SJCRH30 (cell line): ENCODE data around the gene TRAF3IP1. TPM values are rescaled to one million over a fixed set of nuclear protein-coding genes. Genes with fewer than 3 reads are reported as not detected.
"Not testable (repeated sequence)": the region's sequence is repeated elsewhere in the genome, so short reads cannot be mapped to it uniquely, and the experiment has no call there.

ENCODE experiments used
- DNase-seq, 2 experiments: peaks; one replicate each; pipeline ENCODE4 v3.0.0-alpha.2; 2015 to 2020
- H3K27ac ChIP-seq: fragments of 250-450 bp; sonication (Bioruptor Pico); 2 replicates; pipeline ENCODE4 v1.5.1; 2020; ENCODE audit warnings: mild to moderate bottlenecking, moderate library complexity
- H3K27me3 ChIP-seq: fragments of 250-450 bp; sonication (Bioruptor Pico); 2 replicates; pipeline ENCODE4 v1.5.1; 2020; ENCODE audit warnings: mild to moderate bottlenecking, moderate library complexity
- H3K36me3 ChIP-seq: fragments of 250-450 bp; sonication (Bioruptor Pico); 2 replicates; pipeline ENCODE4 v1.5.1; 2020; ENCODE audit warnings: mild to moderate bottlenecking, moderate library complexity
- H3K4me1 ChIP-seq: fragments of 250-450 bp; sonication (Bioruptor Pico); 2 replicates; pipeline ENCODE4 v1.5.1; 2020; ENCODE audit warnings: mild to moderate bottlenecking, moderate library complexity
- H3K4me3 ChIP-seq: fragments of 250-450 bp; sonication (Bioruptor Pico); 2 replicates; pipeline ENCODE4 v1.5.1; 2020; ENCODE audit warnings: mild to moderate bottlenecking, moderate library complexity
- H3K9me3 ChIP-seq: fragments of 250-450 bp; sonication (Bioruptor Pico); replicated peaks from 2 replicates; pipeline ENCODE4 v1.5.1; 2020; ENCODE audit warnings: mild to moderate bottlenecking, moderate library complexity
- total RNA-seq: library from RNA; depleted of rRNA; stranded (reverse); fragments of >200 nt; shearing (Covaris generic); gene quantifications from 2 replicates; pipeline ENCODE4 v1.2.3, GENCODE V29; 2014; rRNA removed

Gene TRAF3IP1
- 10.6 and 11.3 TPM in 2 replicates for total RNA-seq

GRCh38 chr2:238320246-238320647 is at the start of gene TRAF3IP1:
TRAF3IP1 (plus strand) TSS chr2:238320518; CDS start chr2:238320663, 145 bp downstream.
- peak; percentile 95 to 96 for DNase-seq
- Histone ChIP-seq H3K27me3 (no peaks in the 10 kb centered on the region), H3K27ac (peak within 1 kb of the TSS; percentile 54), H3K9me3 (no peaks in the 10 kb centered on the region), H3K4me3 (peak within 1 kb of the TSS; percentile 61), H3K36me3 (no peaks in the 10 kb centered on the region), H3K4me1 (no peaks in the 10 kb centered on the region)

DNA sequence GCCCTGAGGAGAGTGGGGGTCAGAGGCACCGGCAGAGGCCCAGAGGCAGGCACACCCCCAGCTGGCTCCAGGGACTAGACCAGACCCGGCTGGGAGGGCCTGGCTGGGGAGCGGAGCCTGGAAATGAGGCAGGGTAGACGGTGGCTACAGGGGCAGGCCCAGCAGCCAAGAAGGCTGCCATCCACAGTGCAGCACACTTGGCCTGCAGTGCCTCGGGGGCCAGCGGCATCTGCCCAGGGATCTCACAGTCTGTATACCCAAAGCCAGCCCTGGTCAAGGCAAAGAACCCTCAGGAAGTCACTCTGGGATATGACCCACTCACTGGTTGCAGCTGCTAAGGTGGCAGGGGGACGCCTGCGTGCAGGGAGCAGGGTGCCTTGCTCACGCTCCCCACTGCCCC is 49.7 kb upstream of the TRAF3IP1 start:
- Histone ChIP-seq H3K4me1 (no peaks in the 10 kb centered on the region), H3K36me3 (no peaks in the 10 kb centered on the region; the same call in 1 of the 2 replicates)

DNA sequence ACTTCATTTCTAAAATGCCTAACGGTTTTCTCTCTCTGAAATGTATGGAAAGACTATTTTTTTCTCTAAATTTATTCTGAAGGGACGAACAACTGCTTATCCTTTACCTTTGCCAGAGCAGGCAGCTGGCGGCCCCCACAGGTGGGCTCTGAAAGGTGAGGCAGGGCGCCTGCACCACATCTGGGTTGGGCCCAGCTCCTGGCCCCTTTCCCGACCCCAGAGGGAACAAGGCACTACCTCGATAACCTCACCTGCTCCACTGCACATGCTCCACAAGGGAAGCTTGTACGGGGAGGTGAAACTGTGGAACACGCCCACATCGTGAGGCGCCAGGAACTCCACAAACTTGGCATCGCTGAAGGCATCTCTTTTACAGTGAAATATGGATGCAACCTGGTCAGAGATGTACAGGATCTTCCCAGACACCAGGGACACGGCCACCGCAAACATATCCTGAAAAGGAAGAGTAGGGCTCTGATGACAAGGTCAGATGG is 49.2 kb upstream of the TRAF3IP1 start:
- H3K27me3 ChIP-seq: no peaks in the 10 kb centered on the region
- H3K4me1 ChIP-seq: no peaks in the 10 kb centered on the region
- H3K36me3 ChIP-seq: no peaks in the 10 kb centered on the region; the same call in 1 of the 2 replicates
- no peak overlapping the region for H3K4me3 ChIP-seq
- no peak for DNase-seq
- no peak overlapping the region for H3K27ac ChIP-seq
- no peaks in the 10 kb centered on the region for H3K9me3 ChIP-seq

More for the DNA sequence above, 49.7 kb upstream of the TRAF3IP1 start:
- Histone ChIP-seq H3K9me3 (no peaks in the 10 kb centered on the region), H3K27ac (no peak overlapping the region), H3K4me3 (no peak overlapping the region), H3K27me3 (no peaks in the 10 kb centered on the region)
- DNase-seq: no peak

GRCh38 chr2:238271686-238272085 is 48.6 kb upstream of the TRAF3IP1 start:
- not testable (repeated sequence) for H3K36me3 ChIP-seq, H3K27ac ChIP-seq, DNase-seq, H3K9me3 ChIP-seq, H3K4me3 ChIP-seq, H3K27me3 ChIP-seq, H3K4me1 ChIP-seq

DNA sequence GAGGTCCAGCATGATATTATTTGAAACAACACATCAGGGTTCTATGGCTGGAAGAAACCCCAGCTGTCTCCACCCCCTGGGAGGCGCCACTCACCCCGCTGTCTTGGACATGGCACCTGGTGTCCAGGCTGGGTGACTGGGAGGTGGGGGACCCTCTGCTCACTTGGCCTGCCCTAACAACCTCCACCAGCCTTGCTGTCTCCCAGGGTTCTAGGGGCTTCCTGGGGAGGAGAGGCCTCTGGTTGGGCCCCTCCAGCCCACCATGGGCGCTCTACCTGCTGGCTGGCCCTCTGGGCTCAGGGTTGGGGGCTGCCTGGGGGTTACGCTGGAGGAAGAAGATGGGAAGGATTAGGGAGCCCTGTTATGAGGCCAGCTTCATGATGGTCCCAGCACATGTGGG is 48.2 kb upstream of the TRAF3IP1 start:
- Histone ChIP-seq H3K4me1 (no peaks in the 10 kb centered on the region), H3K36me3 (peaks cover 2% of the 10 kb centered on the region; the same call in 1 of the 2 replicates), H3K4me3 (no peak overlapping the region), H3K27me3 (no peaks in the 10 kb centered on the region), H3K27ac (no peak overlapping the region), H3K9me3 (no peaks in the 10 kb centered on the region)
- DNase-seq: no peak

- not testable (repeated sequence) for H3K27me3 ChIP-seq, H3K27ac ChIP-seq, H3K9me3 ChIP-seq, H3K36me3 ChIP-seq, DNase-seq, H3K4me3 ChIP-seq, H3K4me1 ChIP-seq
These were observed 46.9 kb upstream of the TRAF3IP1 start for GRCh38 chr2:238273433-238273832.

DNA sequence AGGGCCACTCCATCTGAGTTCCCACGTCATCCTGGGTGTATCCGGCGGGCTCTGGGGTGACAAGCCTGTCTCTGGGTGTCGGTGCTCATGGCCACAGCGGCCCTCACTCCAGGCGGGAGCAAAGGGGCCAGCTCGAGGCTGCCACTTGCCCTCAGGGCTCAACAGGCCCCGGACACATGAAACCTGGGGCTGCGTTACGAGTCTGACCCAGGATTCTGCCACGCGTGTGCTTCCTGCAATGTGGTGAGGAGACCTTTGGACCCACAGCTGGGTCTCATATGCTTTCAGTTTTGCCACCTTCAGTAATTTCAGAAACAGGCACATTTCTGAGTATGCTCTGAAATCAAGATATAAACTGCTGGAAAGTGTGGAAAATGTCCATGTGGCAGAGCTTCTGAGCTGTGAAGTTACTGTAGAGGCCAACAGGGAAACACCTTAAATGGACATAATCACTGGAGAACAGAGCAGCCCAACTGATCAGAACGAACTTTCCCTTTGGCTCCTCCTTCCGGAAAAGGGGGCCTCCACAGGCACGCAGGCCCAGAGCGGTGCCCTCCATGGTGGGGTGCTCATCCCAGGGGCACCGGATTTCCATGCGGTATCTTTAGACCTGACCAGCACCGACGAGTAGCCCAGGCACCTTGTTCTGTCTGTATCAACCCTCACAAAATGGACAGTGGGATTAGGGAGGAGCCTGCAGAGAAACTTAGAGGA is 46.0 kb upstream of the TRAF3IP1 start:
- H3K4me3 ChIP-seq: no peak overlapping the region
- DNase-seq: no peak
- H3K27me3 ChIP-seq: no peaks in the 10 kb centered on the region
- H3K4me1 ChIP-seq: no peaks in the 10 kb centered on the region
- H3K9me3 ChIP-seq: no peaks in the 10 kb centered on the region
- H3K36me3 ChIP-seq: peaks cover 2% of the 10 kb centered on the region; the same call in 1 of the 2 replicates
- no peak overlapping the region for H3K27ac ChIP-seq

GRCh38 chr2:238277695-238278094 is 42.6 kb upstream of the TRAF3IP1 start:
- Histone ChIP-seq H3K9me3 (no peaks in the 10 kb centered on the region), H3K4me1 (no peaks in the 10 kb centered on the region), H3K36me3 (peaks cover 2% of the 10 kb centered on the region; the same call in 1 of the 2 replicates), H3K27ac (no peak overlapping the region), H3K4me3 (no peak overlapping the region), H3K27me3 (no peaks in the 10 kb centered on the region)
- DNase-seq: no peak

GRCh38 chr2:238278626-238279323 is 41.5 kb upstream of the TRAF3IP1 start:
- DNase-seq: no peak
- Histone ChIP-seq H3K4me1 (no peaks in the 10 kb centered on the region), H3K36me3 (peaks cover 2% of the 10 kb centered on the region; the same call in 1 of the 2 replicates), H3K9me3 (no peaks in the 10 kb centered on the region), H3K27me3 (no peaks in the 10 kb centered on the region), H3K27ac (no peak overlapping the region), H3K4me3 (no peak overlapping the region)

DNA sequence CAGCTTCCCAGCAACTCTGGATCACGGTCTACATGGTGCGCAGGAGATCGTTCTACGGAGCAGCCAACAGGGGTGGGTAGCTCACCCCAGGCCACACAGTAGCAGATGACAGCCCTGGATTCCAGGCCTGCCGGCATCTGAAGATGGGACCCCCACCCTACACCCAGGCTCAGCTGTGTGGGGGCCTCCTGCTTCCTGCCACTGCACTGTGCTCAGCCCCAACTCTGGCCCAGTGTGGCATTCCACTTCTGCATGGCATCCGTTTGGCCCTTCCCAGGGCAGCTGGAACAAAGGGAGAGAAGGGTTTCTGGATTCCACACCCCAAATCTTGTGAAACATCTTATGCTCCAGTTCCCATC is 41.0 kb upstream of the TRAF3IP1 start:
- no peak for DNase-seq
- Histone ChIP-seq H3K27me3 (no peaks in the 10 kb centered on the region), H3K4me1 (no peaks in the 10 kb centered on the region), H3K27ac (no peak overlapping the region), H3K36me3 (peaks cover 2% of the 10 kb centered on the region; the same call in 1 of the 2 replicates), H3K4me3 (no peak overlapping the region), H3K9me3 (no peaks in the 10 kb centered on the region)

DNA sequence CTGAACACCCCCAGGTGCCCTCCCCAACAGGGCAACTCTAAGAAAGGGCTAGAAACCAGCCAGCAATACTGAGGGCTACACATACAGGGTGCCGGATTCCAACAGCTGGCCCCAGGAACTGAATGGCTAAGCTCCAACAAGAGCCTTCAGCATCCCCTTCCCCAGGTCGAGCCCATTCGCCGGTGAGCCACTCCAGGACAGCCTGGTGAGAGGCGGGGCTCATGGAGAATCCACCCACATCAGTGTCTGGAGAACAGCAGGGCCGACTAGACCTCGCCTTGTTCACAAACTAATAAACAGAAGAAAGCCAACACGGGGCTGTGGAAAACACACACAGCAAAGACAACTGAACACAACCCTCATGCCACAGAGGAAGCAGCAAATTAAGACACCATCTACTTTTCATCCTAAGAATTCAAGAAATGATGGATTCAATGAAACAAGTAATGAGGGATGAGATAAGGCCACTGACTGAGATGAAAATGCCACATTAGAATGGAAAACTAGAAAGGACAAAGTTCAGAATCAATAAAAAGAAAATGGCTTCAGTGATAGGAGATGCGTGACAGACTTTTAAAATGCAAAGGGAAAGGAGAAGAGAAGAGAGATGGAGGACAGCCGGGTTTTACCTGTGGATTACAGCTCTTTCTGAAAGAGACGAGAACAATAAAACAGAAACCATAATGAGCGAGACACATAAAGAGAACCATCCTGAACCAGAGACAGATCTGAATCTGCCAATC is 40.1 kb upstream of the TRAF3IP1 start:
- DNase-seq: no peak
- Histone ChIP-seq H3K4me1 (peaks cover under 1% of the 10 kb centered on the region), H3K4me3 (no peak overlapping the region), H3K27me3 (no peaks in the 10 kb centered on the region), H3K9me3 (no peaks in the 10 kb centered on the region), H3K36me3 (peaks cover 2% of the 10 kb centered on the region; the same call in 1 of the 2 replicates), H3K27ac (no peak overlapping the region)

DNA sequence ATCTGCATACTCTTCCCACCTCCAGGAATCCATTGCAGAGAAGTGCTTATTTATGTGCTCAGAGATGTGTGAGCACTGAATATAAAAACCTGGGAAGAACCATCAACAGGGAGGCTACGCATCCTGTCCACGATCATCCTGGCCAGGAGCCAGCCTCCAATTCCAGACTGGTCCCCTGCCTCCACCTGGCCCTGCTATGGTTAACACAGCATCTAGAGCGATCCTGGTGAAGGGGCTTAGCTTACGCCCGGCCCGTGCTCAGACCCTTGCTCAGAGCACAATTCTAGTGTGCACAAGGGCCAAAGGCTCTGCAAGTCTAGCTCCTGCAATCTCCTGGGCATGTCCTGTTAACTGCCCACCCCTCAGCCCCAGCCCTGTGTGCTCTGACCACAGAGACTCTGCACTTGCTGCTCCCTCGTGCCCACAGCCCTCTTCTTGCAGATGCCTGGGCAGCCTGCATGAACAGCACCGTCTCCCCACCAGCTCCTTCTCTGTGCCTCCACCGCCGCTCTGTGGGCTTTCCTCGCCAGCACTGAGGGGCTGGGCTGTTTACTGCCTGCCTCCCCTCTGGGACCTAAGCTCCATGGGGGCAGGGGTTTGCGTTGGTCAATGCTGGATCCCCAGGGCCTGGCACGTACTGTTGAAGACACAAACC is 38.4 kb upstream of the TRAF3IP1 start:
- no peaks in the 10 kb centered on the region for H3K9me3 ChIP-seq
- H3K27ac ChIP-seq: no peak overlapping the region
- no peaks in the 10 kb centered on the region; the same call in 1 of the 2 replicates for H3K36me3 ChIP-seq
- peaks cover 18% of the 10 kb centered on the region for H3K4me1 ChIP-seq
- no peaks in the 10 kb centered on the region for H3K27me3 ChIP-seq
- DNase-seq: no peak
- no peak overlapping the region for H3K4me3 ChIP-seq

DNA sequence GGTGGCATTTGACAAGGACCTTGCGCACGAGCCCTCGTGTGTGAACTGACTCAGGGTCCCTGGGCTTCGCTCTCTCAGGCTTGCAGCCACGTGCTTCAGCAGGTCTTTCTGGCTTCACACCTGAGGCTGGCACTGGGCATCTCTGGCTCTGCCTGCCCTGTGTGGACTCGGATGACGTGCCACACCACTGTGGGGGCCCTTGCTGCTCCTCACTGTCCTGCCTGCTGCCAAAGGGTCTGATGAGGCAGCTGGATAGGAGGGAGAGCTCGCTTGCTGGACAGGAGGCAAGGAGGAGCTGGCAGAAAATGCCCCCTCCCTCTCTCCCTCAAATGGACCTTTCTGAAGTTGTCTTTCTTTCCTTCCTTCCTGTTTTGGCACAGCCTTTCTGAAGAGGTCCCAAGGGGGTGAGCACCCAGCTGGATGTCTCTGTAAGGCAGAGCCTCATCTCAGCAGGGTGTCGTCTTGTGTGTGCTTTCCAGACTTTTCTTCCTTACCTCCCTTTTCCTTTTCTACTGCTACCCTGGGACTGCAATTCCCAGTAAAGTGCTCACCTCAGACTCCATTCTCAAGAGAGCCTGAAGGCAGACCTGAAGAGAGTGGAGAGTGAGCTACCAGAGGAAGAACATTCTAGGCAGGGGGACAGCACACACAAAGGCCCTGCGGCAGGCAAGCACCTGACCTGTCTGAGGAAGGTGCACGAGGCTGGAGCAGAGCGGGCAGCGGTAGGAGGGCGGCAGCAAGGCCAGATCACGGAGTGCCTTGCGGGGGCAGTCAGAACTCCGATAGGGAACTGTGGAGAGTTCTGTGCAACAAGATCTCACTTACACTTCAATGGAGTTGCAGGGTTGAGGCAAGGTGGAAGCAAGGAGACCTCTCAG is 37.2 kb upstream of the TRAF3IP1 start:
- H3K4me3 ChIP-seq: no peak overlapping the region
- peaks cover 26% of the 10 kb centered on the region for H3K4me1 ChIP-seq

More for the DNA sequence above, 37.2 kb upstream of the TRAF3IP1 start:
- H3K36me3 ChIP-seq: no peaks in the 10 kb centered on the region
- H3K9me3 ChIP-seq: no peaks in the 10 kb centered on the region
- no peak overlapping the region for H3K27ac ChIP-seq
- no peaks in the 10 kb centered on the region for H3K27me3 ChIP-seq
- DNase-seq: no peak
